Activated CD4-positive, alpha-beta T cell treated with anti-CD3 and anti-CD28 coated beads for 4 hours (primary cell): ENCODE data around the gene COL6A2.
"Not testable (repeated sequence)": the region's sequence is repeated elsewhere in the genome, so short reads cannot be mapped to it uniquely, and the experiment has no call there.

Experiments
- DNase-seq, 2 donors: peaks; one replicate each; pipeline ENCODE4 v3.0.0-alpha.2; 2020

COL6A2 gene

GRCh38 chr21:46127239-46128105, 29.6 kb downstream of the COL6A2 start:
- DNase-seq, result no peak

GRCh38 chr21:46128106-46128932, 30.4 kb downstream of the COL6A2 start:
- DNase-seq, result no peak

- DNase-seq, result no peak
Observed at GRCh38 chr21:46128933-46129571, 31.1 kb downstream of the COL6A2 start.

- DNase-seq, result no peak
Observed at GRCh38 chr21:46129846-46130651, 32.1 kb downstream of the COL6A2 start.

- no peak for DNase-seq
Observed at GRCh38 chr21:46130831-46131587, 33.1 kb downstream of the COL6A2 start.

- DNase-seq, result no peak
Observed at GRCh38 chr21:46131588-46131837, 33.6 kb downstream of the COL6A2 start.

GRCh38 chr21:46131838-46132651, 34.1 kb downstream of the COL6A2 start:
- DNase-seq, result no peak

GRCh38 chr21:46135782-46136395, 38.0 kb downstream of the COL6A2 start:
- DNase-seq, result no peak

GRCh38 chr21:46136739-46137349, 38.9 kb downstream of the COL6A2 start:
- DNase-seq, result no peak

- no peak for DNase-seq
Observed at GRCh38 chr21:46137908-46138307, 40.0 kb downstream of the COL6A2 start.

GRCh38 chr21:46138383-46138970, 40.6 kb downstream of the COL6A2 start:
- no peak for DNase-seq

GRCh38 chr21:46139686-46140085, 41.8 kb downstream of the COL6A2 start:
- DNase-seq, result no peak

- not testable (repeated sequence) for DNase-seq
Observed at GRCh38 chr21:46140352-46141003, 42.6 kb downstream of the COL6A2 start.

- DNase-seq, result no peak
Observed at GRCh38 chr21:46141767-46142581, 44.1 kb downstream of the COL6A2 start.

- DNase-seq, result no peak
Observed at GRCh38 chr21:46142582-46143473, 44.9 kb downstream of the COL6A2 start.

GRCh38 chr21:46144464-46145070, 46.7 kb downstream of the COL6A2 start:
- no peak for DNase-seq
